WTC11 (cell line): Measurements from ENCODE around the gene STRADA. TPM values are rescaled to one million over a fixed set of nuclear protein-coding genes. Genes with fewer than 3 reads are reported as not detected.

Source experiments
- ATAC-seq: fragments of 200-7000 bp; cut with Tn5 transposase; 2 replicates; pipeline ENCODE4 v1.10.0; 2021; ENCODE audit warnings: mild to moderate bottlenecking, moderate library complexity
- CTCF ChIA-PET: fragments of 300-600 bp; sonication (Branson Sonifier 250); formaldehyde crosslinking; loops from one replicate; lab custom pipeline; 2021; ENCODE audit warnings: antibody characterized with exemption; lab: Charles Lee
- POLR2A ChIA-PET: fragments of 350-600 bp; sonication (Branson Sonifier 250); formaldehyde crosslinking; loops from one replicate; lab custom pipeline; 2021; ENCODE audit warnings: antibody characterized with exemption; lab: Charles Lee
- DNase-seq: peaks from one replicate; pipeline ENCODE4 v3.0.0; 2021; ENCODE audit warnings: low spot score
- H3K27ac Mint-ChIP-seq: 2 replicates; pipeline ENCODE4 v1.8.0; 2021; ENCODE audit warnings: mixed read lengths
- H3K27me3 Mint-ChIP-seq: 2 replicates; pipeline ENCODE4 v1.8.0; 2021; ENCODE audit warnings: low read depth, mild to moderate bottlenecking, moderate library complexity, mixed read lengths
- H3K36me3 Mint-ChIP-seq: 2 replicates; pipeline ENCODE4 v1.8.0; 2021; ENCODE audit warnings: mixed read lengths
- H3K4me1 Mint-ChIP-seq: 2 replicates; pipeline ENCODE4 v1.8.0; 2022; ENCODE audit warnings: mixed read lengths
- H3K4me3 Mint-ChIP-seq: 2 replicates; pipeline ENCODE4 v1.8.0; 2021; ENCODE audit warnings: mild to moderate bottlenecking, moderate library complexity, mixed read lengths
- H3K9me3 Mint-ChIP-seq: 2 replicates; pipeline ENCODE4 v1.8.0; 2021; ENCODE audit warnings: mixed read lengths
- ATF1 ChIP-seq: sonication (generic); formaldehyde crosslinking; IDR thresholded peaks from 2 replicates; pipeline ENCODE4 v1.8.1; 2023; ENCODE audit warnings: mild to moderate bottlenecking, moderate library complexity, missing genetic modification reagents
- CREB1 ChIP-seq: sonication (generic); formaldehyde crosslinking; IDR thresholded peaks from 2 replicates; pipeline ENCODE4 v1.8.0; 2023; ENCODE audit warnings: mild to moderate bottlenecking, missing genetic modification reagents
- CREM ChIP-seq: sonication (generic); formaldehyde crosslinking; IDR thresholded peaks from 2 replicates; pipeline ENCODE4 v1.8.1; 2022; ENCODE audit warnings: mild to moderate bottlenecking, missing genetic modification reagents, moderate library complexity
- ELF4 ChIP-seq: sonication (generic); formaldehyde crosslinking; IDR thresholded peaks from 2 replicates; pipeline ENCODE4 v1.8.1; 2022; ENCODE audit warnings: low read depth, mild to moderate bottlenecking, moderate library complexity, missing genetic modification reagents
- EMX1 ChIP-seq: fragments of 250-450 bp; sonication (Bioruptor Pico); IDR thresholded peaks from 2 replicates; pipeline ENCODE4 v1.8.0; 2021; ENCODE audit warnings: mild to moderate bottlenecking
- ETV6 ChIP-seq: sonication (generic); formaldehyde crosslinking; IDR thresholded peaks from 2 replicates; pipeline ENCODE4 v1.8.1; 2022; ENCODE audit warnings: mild to moderate bottlenecking, missing genetic modification reagents
- FOXP1 ChIP-seq: sonication (generic); formaldehyde crosslinking; IDR thresholded peaks from 2 replicates; pipeline ENCODE4 v1.8.0; 2022; ENCODE audit warnings: missing genetic modification reagents, mild to moderate bottlenecking, moderate library complexity, borderline replicate concordance
- HMGA2 ChIP-seq: fragments of 250-450 bp; sonication (Bioruptor Pico); IDR thresholded peaks from 2 replicates; pipeline ENCODE4 v1.4.0; 2021; ENCODE audit warnings: mild to moderate bottlenecking, moderate library complexity
- MXD4 ChIP-seq: fragments of 250-450 bp; sonication (Bioruptor Pico); IDR thresholded peaks from 2 replicates; pipeline ENCODE4 v1.8.0; 2021; ENCODE audit warnings: mild to moderate bottlenecking, moderate library complexity, borderline replicate concordance
- MYBL2 ChIP-seq: sonication (generic); formaldehyde crosslinking; IDR thresholded peaks from 2 replicates; pipeline ENCODE4 v1.8.1; 2023; ENCODE audit warnings: mild to moderate bottlenecking, moderate library complexity, missing genetic modification reagents
- NFYB ChIP-seq: sonication (generic); formaldehyde crosslinking; conservative IDR thresholded peaks from 2 replicates; pipeline ENCODE4 v1.8.0; 2022; ENCODE audit warnings: low read depth, missing genetic modification reagents
- NR2C2 ChIP-seq: sonication (generic); formaldehyde crosslinking; IDR thresholded peaks from 2 replicates; pipeline ENCODE4 v1.8.0; 2022; ENCODE audit warnings: mild to moderate bottlenecking, missing genetic modification reagents
- NR3C1 ChIP-seq: sonication (generic); formaldehyde crosslinking; conservative IDR thresholded peaks from 2 replicates; pipeline ENCODE4 v1.8.1; 2023; ENCODE audit warnings: low read depth, mild to moderate bottlenecking, missing genetic modification reagents
- PRRX2 ChIP-seq: fragments of 250-450 bp; sonication (Bioruptor Pico); IDR thresholded peaks from 2 replicates; pipeline ENCODE4 v1.8.0; 2021; ENCODE audit warnings: mild to moderate bottlenecking
- RELA ChIP-seq: sonication (generic); formaldehyde crosslinking; IDR thresholded peaks from 2 replicates; pipeline ENCODE4 v1.8.1; 2022; ENCODE audit warnings: missing genetic modification reagents, mild to moderate bottlenecking, borderline replicate concordance
- TCF7 ChIP-seq: sonication (generic); formaldehyde crosslinking; IDR thresholded peaks from 2 replicates; pipeline ENCODE4 v1.8.0; 2022; ENCODE audit warnings: mild to moderate bottlenecking, low read depth, missing genetic modification reagents, moderate library complexity
- TEAD1 ChIP-seq: sonication (generic); formaldehyde crosslinking; IDR thresholded peaks from 2 replicates; pipeline ENCODE4 v1.8.0; 2022; ENCODE audit warnings: mild to moderate bottlenecking, missing genetic modification reagents
- TEAD4 ChIP-seq: sonication (generic); formaldehyde crosslinking; IDR thresholded peaks from 2 replicates; pipeline ENCODE4 v1.8.0; 2022; ENCODE audit warnings: mild to moderate bottlenecking, missing genetic modification reagents
- ZNF219 ChIP-seq: sonication (generic); formaldehyde crosslinking; IDR thresholded peaks from 2 replicates; pipeline ENCODE4 v1.8.0; 2023; ENCODE audit warnings: missing genetic modification reagents, mild to moderate bottlenecking, borderline replicate concordance
- ZNF232 ChIP-seq: sonication (generic); formaldehyde crosslinking; IDR thresholded peaks from 2 replicates; pipeline ENCODE4 v1.8.0; 2022; ENCODE audit warnings: mild to moderate bottlenecking, missing genetic modification reagents
- ZNF263 ChIP-seq: sonication (generic); formaldehyde crosslinking; IDR thresholded peaks from 2 replicates; pipeline ENCODE4 v1.8.1; 2022; ENCODE audit warnings: low read depth, mild to moderate bottlenecking, moderate library complexity, missing genetic modification reagents
- total RNA-seq: library from RNA; stranded (reverse); gene quantifications from 3 replicates; pipeline ENCODE4 v1.2.3, GENCODE V29; 2021
- TF ChIP-seq, protein P1 (sequence below): sonication (generic); formaldehyde crosslinking; IDR thresholded peaks from 2 replicates; pipeline ENCODE4 v1.8.1; 2022; ENCODE audit warnings: mild to moderate bottlenecking, missing genetic modification reagents, moderate library complexity, borderline replicate concordance
- TF ChIP-seq, protein P2 (sequence below): sonication (generic); formaldehyde crosslinking; IDR thresholded peaks from 2 replicates; pipeline ENCODE4 v1.8.0; 2022; ENCODE audit warnings: missing genetic modification reagents
- TF ChIP-seq, protein P3 (sequence below): sonication (generic); formaldehyde crosslinking; IDR thresholded peaks from 2 replicates; pipeline ENCODE4 v1.8.0; 2022; ENCODE audit warnings: mild to moderate bottlenecking, missing genetic modification reagents
- TF ChIP-seq, protein P4 (sequence below): sonication (generic); formaldehyde crosslinking; conservative IDR thresholded peaks from 2 replicates; pipeline ENCODE4 v1.8.1; 2022; ENCODE audit warnings: mild to moderate bottlenecking, missing genetic modification reagents
- TF ChIP-seq, protein P5 (sequence below): sonication (generic); formaldehyde crosslinking; IDR thresholded peaks from 2 replicates; pipeline ENCODE4 v1.8.1; 2023; ENCODE audit warnings: mild to moderate bottlenecking, missing genetic modification reagents
- TF ChIP-seq, protein P6 (sequence below): sonication (generic); formaldehyde crosslinking; IDR thresholded peaks from 2 replicates; pipeline ENCODE4 v1.8.0; 2022; ENCODE audit warnings: mild to moderate bottlenecking, missing genetic modification reagents

STRADA gene
- total RNA-seq, 1 experiment from 2014 or later, result 36.6 TPM

DNA sequence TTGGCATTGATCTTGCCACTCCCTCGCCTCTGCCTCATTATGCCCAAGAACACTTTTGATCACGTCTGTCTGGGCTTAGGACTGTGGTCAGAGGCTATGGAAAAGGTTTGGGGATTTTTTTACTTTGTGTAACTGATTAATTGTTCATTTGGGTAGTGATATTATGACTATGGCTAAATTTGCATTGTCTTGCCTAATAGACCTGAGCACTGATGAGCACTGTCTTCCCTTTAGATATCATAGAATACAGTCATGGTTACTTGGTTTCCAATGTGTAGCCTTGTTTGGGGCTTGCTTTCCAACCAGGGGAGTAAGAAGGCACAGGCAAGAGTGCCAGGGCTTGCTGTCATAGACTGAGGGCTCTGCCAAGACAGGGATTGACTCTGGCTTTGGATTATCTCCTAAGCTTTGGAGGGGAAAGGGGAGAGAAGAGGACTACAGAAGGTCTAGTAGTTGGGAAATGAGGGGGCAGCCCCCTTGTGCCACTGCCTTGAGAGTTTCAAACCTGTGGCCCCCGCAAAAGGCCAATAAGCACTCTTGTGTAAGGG is 55.4 kb downstream of the STRADA start:
- no peak overlapping the region for H3K27ac Mint-ChIP-seq
- no peak overlapping the region for H3K4me3 Mint-ChIP-seq
- DNase-seq, result no peak
- H3K27me3 Mint-ChIP-seq, result no peaks in the 10 kb centered on the region
- ChIA-PET CTCF (interaction anchor here (0.8 to 1.3 kb wide), 3 partner anchors 10 to 74 kb away, joined by 3 to 4 read pairs (median 3); partner anchors contain the start of gene MAP3K3), POLR2A (interaction anchor here (0.7 kb wide), 1 partner anchor 12 kb away, joined by 3 read pairs; no protein-coding TSS in a partner anchor)
- H3K9me3 Mint-ChIP-seq, result no peaks in the 10 kb centered on the region
- H3K4me1 Mint-ChIP-seq, result peaks cover 4% of the 10 kb centered on the region
- TF ChIP-seq HMGA2 (CRISPR knock-in tag) (no peak), NR2C2 (CRISPR knock-in tag) (no peak), ATF1 (CRISPR knock-in tag) (no peak), MYBL2 (no peak), TEAD1 (CRISPR knock-in tag) (no peak), ZNF219 (no peak), CREM (CRISPR knock-in tag) (no peak), NFYB (CRISPR knock-in tag) (no peak), ETV6 (CRISPR knock-in tag) (no peak), PRRX2 (CRISPR knock-in tag) (no peak), ZNF263 (no peak), TEAD4 (CRISPR knock-in tag) (no peak), TCF7 (CRISPR knock-in tag) (no peak), NR3C1 (CRISPR knock-in tag) (no peak)
- TF ChIP-seq, protein P1, sequence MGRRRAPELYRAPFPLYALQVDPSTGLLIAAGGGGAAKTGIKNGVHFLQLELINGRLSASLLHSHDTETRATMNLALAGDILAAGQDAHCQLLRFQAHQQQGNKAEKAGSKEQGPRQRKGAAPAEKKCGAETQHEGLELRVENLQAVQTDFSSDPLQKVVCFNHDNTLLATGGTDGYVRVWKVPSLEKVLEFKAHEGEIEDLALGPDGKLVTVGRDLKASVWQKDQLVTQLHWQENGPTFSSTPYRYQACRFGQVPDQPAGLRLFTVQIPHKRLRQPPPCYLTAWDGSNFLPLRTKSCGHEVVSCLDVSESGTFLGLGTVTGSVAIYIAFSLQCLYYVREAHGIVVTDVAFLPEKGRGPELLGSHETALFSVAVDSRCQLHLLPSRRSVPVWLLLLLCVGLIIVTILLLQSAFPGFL, result no peak
- TF ChIP-seq, protein P2, sequence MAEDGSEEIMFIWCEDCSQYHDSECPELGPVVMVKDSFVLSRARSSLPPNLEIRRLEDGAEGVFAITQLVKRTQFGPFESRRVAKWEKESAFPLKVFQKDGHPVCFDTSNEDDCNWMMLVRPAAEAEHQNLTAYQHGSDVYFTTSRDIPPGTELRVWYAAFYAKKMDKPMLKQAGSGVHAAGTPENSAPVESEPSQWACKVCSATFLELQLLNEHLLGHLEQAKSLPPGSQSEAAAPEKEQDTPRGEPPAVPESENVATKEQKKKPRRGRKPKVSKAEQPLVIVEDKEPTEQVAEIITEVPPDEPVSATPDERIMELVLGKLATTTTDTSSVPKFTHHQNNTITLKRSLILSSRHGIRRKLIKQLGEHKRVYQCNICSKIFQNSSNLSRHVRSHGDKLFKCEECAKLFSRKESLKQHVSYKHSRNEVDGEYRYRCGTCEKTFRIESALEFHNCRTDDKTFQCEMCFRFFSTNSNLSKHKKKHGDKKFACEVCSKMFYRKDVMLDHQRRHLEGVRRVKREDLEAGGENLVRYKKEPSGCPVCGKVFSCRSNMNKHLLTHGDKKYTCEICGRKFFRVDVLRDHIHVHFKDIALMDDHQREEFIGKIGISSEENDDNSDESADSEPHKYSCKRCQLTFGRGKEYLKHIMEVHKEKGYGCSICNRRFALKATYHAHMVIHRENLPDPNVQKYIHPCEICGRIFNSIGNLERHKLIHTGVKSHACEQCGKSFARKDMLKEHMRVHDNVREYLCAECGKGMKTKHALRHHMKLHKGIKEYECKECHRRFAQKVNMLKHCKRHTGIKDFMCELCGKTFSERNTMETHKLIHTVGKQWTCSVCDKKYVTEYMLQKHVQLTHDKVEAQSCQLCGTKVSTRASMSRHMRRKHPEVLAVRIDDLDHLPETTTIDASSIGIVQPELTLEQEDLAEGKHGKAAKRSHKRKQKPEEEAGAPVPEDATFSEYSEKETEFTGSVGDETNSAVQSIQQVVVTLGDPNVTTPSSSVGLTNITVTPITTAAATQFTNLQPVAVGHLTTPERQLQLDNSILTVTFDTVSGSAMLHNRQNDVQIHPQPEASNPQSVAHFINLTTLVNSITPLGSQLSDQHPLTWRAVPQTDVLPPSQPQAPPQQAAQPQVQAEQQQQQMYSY (CRISPR knock-in tag), result no peak
- TF ChIP-seq, protein P3, sequence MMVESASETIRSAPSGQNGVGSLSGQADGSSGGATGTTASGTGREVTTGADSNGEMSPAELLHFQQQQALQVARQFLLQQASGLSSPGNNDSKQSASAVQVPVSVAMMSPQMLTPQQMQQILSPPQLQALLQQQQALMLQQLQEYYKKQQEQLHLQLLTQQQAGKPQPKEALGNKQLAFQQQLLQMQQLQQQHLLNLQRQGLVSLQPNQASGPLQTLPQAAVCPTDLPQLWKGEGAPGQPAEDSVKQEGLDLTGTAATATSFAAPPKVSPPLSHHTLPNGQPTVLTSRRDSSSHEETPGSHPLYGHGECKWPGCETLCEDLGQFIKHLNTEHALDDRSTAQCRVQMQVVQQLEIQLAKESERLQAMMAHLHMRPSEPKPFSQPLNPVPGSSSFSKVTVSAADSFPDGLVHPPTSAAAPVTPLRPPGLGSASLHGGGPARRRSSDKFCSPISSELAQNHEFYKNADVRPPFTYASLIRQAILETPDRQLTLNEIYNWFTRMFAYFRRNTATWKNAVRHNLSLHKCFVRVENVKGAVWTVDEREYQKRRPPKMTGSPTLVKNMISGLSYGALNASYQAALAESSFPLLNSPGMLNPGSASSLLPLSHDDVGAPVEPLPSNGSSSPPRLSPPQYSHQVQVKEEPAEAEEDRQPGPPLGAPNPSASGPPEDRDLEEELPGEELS (CRISPR knock-in tag), result no peak
- TF ChIP-seq, protein P4, sequence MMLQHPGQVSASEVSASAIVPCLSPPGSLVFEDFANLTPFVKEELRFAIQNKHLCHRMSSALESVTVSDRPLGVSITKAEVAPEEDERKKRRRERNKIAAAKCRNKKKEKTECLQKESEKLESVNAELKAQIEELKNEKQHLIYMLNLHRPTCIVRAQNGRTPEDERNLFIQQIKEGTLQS (CRISPR knock-in tag), result no peak
- TF ChIP-seq, all 79 proteins: peak for 0
- no peak for ATAC-seq
- H3K36me3 Mint-ChIP-seq, result peaks cover 21% of the 10 kb centered on the region

DNA sequence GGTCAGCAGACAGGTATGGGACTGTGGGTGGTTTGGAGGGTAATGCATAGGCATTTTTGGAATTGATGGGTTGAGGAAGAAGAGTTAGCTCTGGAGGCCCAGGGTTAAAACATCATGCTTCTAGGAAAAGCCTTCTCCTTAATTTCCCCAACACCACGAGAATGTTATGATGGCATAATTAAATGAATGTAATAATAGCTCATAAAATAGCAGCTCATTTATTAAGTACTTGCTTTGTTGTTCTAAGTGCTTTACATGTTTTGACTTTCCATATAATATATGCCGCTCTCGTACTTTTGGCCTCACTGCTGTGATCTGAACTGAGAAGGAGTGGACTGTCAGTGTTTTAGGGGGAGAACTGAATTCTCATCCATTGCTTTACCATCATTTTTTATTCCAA is 56.0 kb downstream of the STRADA start:
- H3K27me3 Mint-ChIP-seq, result no peaks in the 10 kb centered on the region
- ATAC-seq, result no peak
- TF ChIP-seq, protein P4 (CRISPR knock-in tag), result no peak
- TF ChIP-seq ZNF232 (CRISPR knock-in tag) (no peak), CREB1 (no peak), FOXP1 (no peak), EMX1 (no peak), TEAD1 (CRISPR knock-in tag) (no peak), RELA (CRISPR knock-in tag) (no peak), ELF4 (CRISPR knock-in tag) (no peak), MXD4 (CRISPR knock-in tag) (no peak), ATF1 (CRISPR knock-in tag) (no peak)
- TF ChIP-seq, protein P5, sequence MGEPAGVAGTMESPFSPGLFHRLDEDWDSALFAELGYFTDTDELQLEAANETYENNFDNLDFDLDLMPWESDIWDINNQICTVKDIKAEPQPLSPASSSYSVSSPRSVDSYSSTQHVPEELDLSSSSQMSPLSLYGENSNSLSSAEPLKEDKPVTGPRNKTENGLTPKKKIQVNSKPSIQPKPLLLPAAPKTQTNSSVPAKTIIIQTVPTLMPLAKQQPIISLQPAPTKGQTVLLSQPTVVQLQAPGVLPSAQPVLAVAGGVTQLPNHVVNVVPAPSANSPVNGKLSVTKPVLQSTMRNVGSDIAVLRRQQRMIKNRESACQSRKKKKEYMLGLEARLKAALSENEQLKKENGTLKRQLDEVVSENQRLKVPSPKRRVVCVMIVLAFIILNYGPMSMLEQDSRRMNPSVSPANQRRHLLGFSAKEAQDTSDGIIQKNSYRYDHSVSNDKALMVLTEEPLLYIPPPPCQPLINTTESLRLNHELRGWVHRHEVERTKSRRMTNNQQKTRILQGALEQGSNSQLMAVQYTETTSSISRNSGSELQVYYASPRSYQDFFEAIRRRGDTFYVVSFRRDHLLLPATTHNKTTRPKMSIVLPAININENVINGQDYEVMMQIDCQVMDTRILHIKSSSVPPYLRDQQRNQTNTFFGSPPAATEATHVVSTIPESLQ (CRISPR knock-in tag), result no peak
- TF ChIP-seq, protein P6, sequence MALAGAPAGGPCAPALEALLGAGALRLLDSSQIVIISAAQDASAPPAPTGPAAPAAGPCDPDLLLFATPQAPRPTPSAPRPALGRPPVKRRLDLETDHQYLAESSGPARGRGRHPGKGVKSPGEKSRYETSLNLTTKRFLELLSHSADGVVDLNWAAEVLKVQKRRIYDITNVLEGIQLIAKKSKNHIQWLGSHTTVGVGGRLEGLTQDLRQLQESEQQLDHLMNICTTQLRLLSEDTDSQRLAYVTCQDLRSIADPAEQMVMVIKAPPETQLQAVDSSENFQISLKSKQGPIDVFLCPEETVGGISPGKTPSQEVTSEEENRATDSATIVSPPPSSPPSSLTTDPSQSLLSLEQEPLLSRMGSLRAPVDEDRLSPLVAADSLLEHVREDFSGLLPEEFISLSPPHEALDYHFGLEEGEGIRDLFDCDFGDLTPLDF (CRISPR knock-in tag), result no peak
- TF ChIP-seq, all 79 proteins: peak for 0
- Mint-ChIP-seq H3K27ac (no peak overlapping the region), H3K36me3 (peaks cover 17% of the 10 kb centered on the region), H3K9me3 (no peaks in the 10 kb centered on the region), H3K4me1 (peaks cover 9% of the 10 kb centered on the region), H3K4me3 (no peak overlapping the region)
- DNase-seq, result no peak
- CTCF ChIA-PET, result interaction anchor here (1.1 kb wide), 1 partner anchor 74 kb away, joined by 3 read pairs; no protein-coding TSS in a partner anchor
- POLR2A ChIA-PET, result no interaction called here
